Vagina (tissue), 2 donors: ENCODE data around the gene MBD5.

Experiments
- CTCF ChIP-seq, 3 experiments: fragments of 450-650 bp in 2 of 3; fragments of 200-600 bp in 1 of 3; sonication (generic) in 1 of 3; IDR thresholded peaks; one replicate each; pipeline ENCODE4 v1.5.1; 2017 to 2019; ENCODE audit warnings: antibody characterized with exemption in 3 of 3, mild to moderate bottlenecking in 2 of 3, moderate library complexity in 2 of 3
- POLR2A ChIP-seq, 2 donors: fragments of 450-650 bp; IDR thresholded peaks; one replicate each; pipeline ENCODE4 v1.6.1; 2017; ENCODE audit warnings: antibody characterized with exemption in 2 of 2, mild to moderate bottlenecking in 2 of 2, moderate library complexity in 2 of 2
- POLR2AphosphoS5 ChIP-seq, 2 donors: sonication (generic); formaldehyde crosslinking; IDR thresholded peaks; one replicate each; pipeline ENCODE4 v1.9.0; 2017; ENCODE audit warnings: antibody characterized with exemption in 2 of 2, mild to moderate bottlenecking in 2 of 2, low read depth in 1 of 2; ENCODE audit not compliant: insufficient read depth in 1 of 2

- TF ChIP-seq CTCF (IDR thresholded peaks at IDR 0.05) (no peak), POLR2AphosphoS5 (IDR thresholded peaks at IDR 0.05; ENCODE audit: insufficient read depth in 1 of 2, low read depth in 1 of 2) (no peak), POLR2A (IDR thresholded peaks at IDR 0.05) (no peak)
These were observed 512.1 kb downstream of the MBD5 start for GRCh38 chr2:148533004-148533403.
